Stomach (tissue), 4 donors: ENCODE results near the gene GUCD1.

Source experiments
- CTCF ChIP-seq, 7 experiments: fragments of 450-650 bp in 4 of 7; fragments of 200-600 bp in 3 of 7; sonication (generic) in 3 of 7; IDR thresholded peaks; one replicate each; pipeline ENCODE4 v1.5.1; 2016 to 2019; ENCODE audit warnings: antibody characterized with exemption in 7 of 7, control low read depth in 2 of 7, mild to moderate bottlenecking in 1 of 7
- POLR2A ChIP-seq, 4 donors: fragments of 450-650 bp; IDR thresholded peaks; one replicate each; pipeline ENCODE4 v1.6.1; 2016; ENCODE audit warnings: antibody characterized with exemption in 4 of 4, control low read depth in 2 of 4, mild to moderate bottlenecking in 1 of 4, moderate library complexity in 1 of 4

- no peak for TF ChIP-seq CTCF (IDR thresholded peaks at IDR 0.05)
- TF ChIP-seq POLR2A (IDR thresholded peaks at IDR 0.05) = no peak
Measured at GRCh38 chr22:24567668-24568067, 12.7 kb upstream of the GUCD1 start.
